ENCODE measurements around the gene SDK2. TPM values are rescaled to one million over a fixed set of nuclear protein-coding genes. Genes with fewer than 3 reads are reported as not detected.

Gene SDK2
- total and polyA plus RNA-seq, 9 of the 15 experiments (the other 6 are each of a cell fraction or from before 2014, with no cell fraction given), result 0.04 TPM; not detected in 8

DNA sequence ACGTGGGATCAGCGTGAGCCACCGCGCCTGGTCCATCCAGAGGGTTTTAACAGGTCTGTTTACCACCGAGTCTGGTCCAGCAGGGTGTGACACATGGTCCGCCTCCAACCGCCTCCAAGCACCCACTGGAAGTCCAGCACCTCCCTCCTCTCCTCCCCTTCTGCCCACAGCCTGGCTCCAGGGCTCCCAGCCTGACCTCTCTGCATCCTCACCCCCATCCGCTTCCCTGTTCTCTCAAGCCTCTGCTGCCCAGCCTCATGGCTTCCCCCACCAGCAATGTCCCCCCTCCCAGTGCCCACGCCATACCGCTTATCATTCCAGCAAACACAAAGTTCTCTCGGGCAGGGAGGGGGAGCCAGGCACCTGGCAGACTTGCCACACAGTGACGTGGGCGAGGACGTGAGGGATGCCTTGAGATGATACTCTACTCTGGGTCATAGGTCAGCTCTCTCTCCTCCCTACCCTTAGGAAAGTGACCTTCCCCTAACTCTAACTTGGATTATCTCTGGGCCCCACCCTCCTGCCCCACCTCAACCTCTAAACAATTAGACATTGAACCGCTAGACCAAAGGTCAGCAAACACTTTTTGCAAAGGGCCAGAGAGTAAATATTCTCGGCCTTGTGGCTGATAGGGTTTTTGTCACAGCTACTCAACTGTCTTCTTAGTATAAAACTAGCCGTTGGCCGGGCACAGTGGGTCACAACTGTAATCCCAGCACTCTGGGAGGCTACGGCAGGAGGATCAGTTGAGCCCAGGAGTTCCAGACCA, 355.5 kb downstream of the SDK2 start (continued):
- no peak for TF ChIP-seq ZNF707 (CRISPR knock-in tag; conservative IDR thresholded peaks at IDR 0.05)
- peak in 1 of 2 experiments; percentile 39; a peak in 1 of 4 replicates for TF ChIP-seq TBL1XR1 (IDR thresholded peaks at IDR 0.05; ENCODE audit: low read length in 2 of 2)
- TF ChIP-seq TRIM24 (IDR thresholded peaks at IDR 0.05), result peak in 1 of 2 experiments; percentile 31; a peak in 1 of 4 replicates
- no peak for TF ChIP-seq KLF6 (CRISPR knock-in tag; IDR thresholded peaks at IDR 0.05; ENCODE audit: borderline replicate concordance)
- TF ChIP-seq NUFIP1 (IDR thresholded peaks at IDR 0.05; ENCODE audit: partially characterized antibody), result no peak
- TF ChIP-seq RBM34 (IDR thresholded peaks at IDR 0.05; ENCODE audit: borderline replicate concordance, insufficient read depth, low read length), result no peak
- TF ChIP-seq, protein P1, sequence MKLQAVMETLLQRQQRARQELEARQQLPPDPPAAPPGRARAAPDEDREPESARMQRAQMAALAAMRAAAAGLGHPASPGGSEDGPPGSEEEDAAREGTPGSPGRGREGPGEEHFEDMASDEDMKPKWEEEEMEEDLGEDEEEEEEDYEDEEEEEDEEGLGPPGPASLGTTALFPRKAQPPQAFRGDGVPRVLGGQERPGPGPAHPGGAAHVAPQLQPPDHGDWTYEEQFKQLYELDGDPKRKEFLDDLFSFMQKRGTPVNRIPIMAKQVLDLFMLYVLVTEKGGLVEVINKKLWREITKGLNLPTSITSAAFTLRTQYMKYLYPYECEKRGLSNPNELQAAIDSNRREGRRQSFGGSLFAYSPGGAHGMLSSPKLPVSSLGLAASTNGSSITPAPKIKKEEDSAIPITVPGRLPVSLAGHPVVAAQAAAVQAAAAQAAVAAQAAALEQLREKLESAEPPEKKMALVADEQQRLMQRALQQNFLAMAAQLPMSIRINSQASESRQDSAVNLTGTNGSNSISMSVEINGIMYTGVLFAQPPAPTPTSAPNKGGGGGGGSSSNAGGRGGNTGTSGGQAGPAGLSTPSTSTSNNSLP (IDR thresholded peaks at IDR 0.05; ENCODE audit: borderline replicate concordance, low read depth, low read length), result peak; percentile 55; the same call in 1 of the 2 replicates
- peak; percentile 45; the same call in 1 of the 2 replicates for TF ChIP-seq MBD2 (IDR thresholded peaks at IDR 0.05; ENCODE audit: borderline replicate concordance, low read depth)
- TF ChIP-seq, protein P2, sequence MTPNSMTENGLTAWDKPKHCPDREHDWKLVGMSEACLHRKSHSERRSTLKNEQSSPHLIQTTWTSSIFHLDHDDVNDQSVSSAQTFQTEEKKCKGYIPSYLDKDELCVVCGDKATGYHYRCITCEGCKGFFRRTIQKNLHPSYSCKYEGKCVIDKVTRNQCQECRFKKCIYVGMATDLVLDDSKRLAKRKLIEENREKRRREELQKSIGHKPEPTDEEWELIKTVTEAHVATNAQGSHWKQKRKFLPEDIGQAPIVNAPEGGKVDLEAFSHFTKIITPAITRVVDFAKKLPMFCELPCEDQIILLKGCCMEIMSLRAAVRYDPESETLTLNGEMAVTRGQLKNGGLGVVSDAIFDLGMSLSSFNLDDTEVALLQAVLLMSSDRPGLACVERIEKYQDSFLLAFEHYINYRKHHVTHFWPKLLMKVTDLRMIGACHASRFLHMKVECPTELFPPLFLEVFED (CRISPR knock-in tag; conservative IDR thresholded peaks at IDR 0.05), result 0 out of 2 replicates have a peak, but pooled peaks have one; percentile 7
- TF ChIP-seq KDM1A (IDR thresholded peaks at IDR 0.05), result peak; percentile 92 to 95
- TF ChIP-seq E2F5 (CRISPR knock-in tag; IDR thresholded peaks at IDR 0.05), result no peak
- TF ChIP-seq HMBOX1 (IDR thresholded peaks at IDR 0.05), result peak; percentile 97
- no peak for TF ChIP-seq XRCC4 (IDR thresholded peaks at IDR 0.05; ENCODE audit: extremely low read depth, insufficient read depth, insufficient read length)
- TF ChIP-seq TAF1 (IDR thresholded peaks at IDR 0.05; ENCODE audit: control insufficient read depth, extremely low read depth, insufficient read depth, low read length, severe bottlenecking), result peak; percentile 23
- TF ChIP-seq SMARCA5 (IDR thresholded peaks at IDR 0.05), result 0 out of 2 replicates have a peak, but pooled peaks have one; percentile 33
- TF ChIP-seq TAL1 (IDR thresholded peaks at IDR 0.05), result peak; percentile 49
- TF ChIP-seq HDAC6 (IDR thresholded peaks at IDR 0.05; ENCODE audit: low read depth, low read length), result no peak
- TF ChIP-seq GATAD2A (IDR thresholded peaks at IDR 0.05), result 0 out of 2 replicates have a peak, but pooled peaks have one; percentile 36
- TF ChIP-seq ARID1B (IDR thresholded peaks at IDR 0.05), result peak; percentile 71
- peak; percentile 77 for TF ChIP-seq TEAD4 (IDR thresholded peaks at IDR 0.05; ENCODE audit: low read length)
- no peak for TF ChIP-seq TEAD4 (CRISPR knock-in tag; IDR thresholded peaks at IDR 0.05; ENCODE audit: borderline replicate concordance)
- TF ChIP-seq MTA2 (IDR thresholded peaks at IDR 0.05; ENCODE audit: low read depth), result peak; percentile 10; the same call in 1 of the 2 replicates
- no peak for TF ChIP-seq ILK (tag; IDR thresholded peaks at IDR 0.05; ENCODE audit: borderline replicate concordance, low read depth)

All from K562 (cell line).